ENCODE data around the gene OSM. TPM values are rescaled to one million over a fixed set of nuclear protein-coding genes. Genes with fewer than 3 reads are reported as not detected.

The OSM gene
- total RNA-seq, 4 donors from 2014 or later = 0.57 to 8.3 TPM; not detected in 2

- DNase-seq (ENCODE audit: extremely low spot score) = no peak
- peaks cover 30 to 50% (median 38%) of the 10 kb centered on the region in 4 donors for H3K4me1 ChIP-seq
- TF ChIP-seq POLR2AphosphoS5 (IDR thresholded peaks at IDR 0.05) = no peak
- TF ChIP-seq POLR2A (IDR thresholded peaks at IDR 0.05; ENCODE audit: low read depth) = no peak
- TF ChIP-seq EP300 (IDR thresholded peaks at IDR 0.05) = no peak
- TF ChIP-seq CTCF (IDR thresholded peaks at IDR 0.05) = no peak
- H3K27me3 ChIP-seq = no peaks in the 10 kb centered on the region
- intact Hi-C loops (cut with DNase I) = no loop called here
- no peaks in the 10 kb centered on the region for H3K9me3 ChIP-seq
- H3K36me3 ChIP-seq = peaks cover 53 to 96% (median 84%) of the 10 kb centered on the region in 4 donors
- no peak overlapping the region for H3K4me3 ChIP-seq
- H3K27ac ChIP-seq (replicated peaks in 1 of 4) = peak overlapping the region in 3 of 4 donors; percentile 3 to 42 (median 40)
- 100% methylated on average over 3 of the region's 9 CpGs for WGBS
Observed at GRCh38 chr22:30297991-30298701, 31.5 kb upstream of the OSM start.

GRCh38 chr22:30297276-30297990, 30.8 kb upstream of the OSM start:
- H3K27me3 ChIP-seq = no peaks in the 10 kb centered on the region

GRCh38 chr22:30296833-30297232, 30.2 kb upstream of the OSM start:
- no peak overlapping the region for H3K27ac ChIP-seq (replicated peaks in 1 of 4)
- no peaks in the 10 kb centered on the region for H3K9me3 ChIP-seq
- TF ChIP-seq EP300 (IDR thresholded peaks at IDR 0.05) (no peak), CTCF (IDR thresholded peaks at IDR 0.05) (no peak), POLR2A (IDR thresholded peaks at IDR 0.05; ENCODE audit: low read depth) (no peak), POLR2AphosphoS5 (IDR thresholded peaks at IDR 0.05) (no peak)
- H3K27me3 ChIP-seq = no peaks in the 10 kb centered on the region
- WGBS = 92% methylated on average over 3 of the region's 3 CpGs
- H3K36me3 ChIP-seq = peaks cover 55 to 100% (median 95%) of the 10 kb centered on the region in 4 donors
- DNase-seq (ENCODE audit: extremely low spot score) = no peak
- H3K4me3 ChIP-seq = no peak overlapping the region
- peaks cover 23 to 44% (median 33%) of the 10 kb centered on the region in 4 donors for H3K4me1 ChIP-seq
- intact Hi-C loops (cut with DNase I) = no loop called here

More at GRCh38 chr22:30297276-30297990, 30.8 kb upstream of the OSM start:
- H3K9me3 ChIP-seq = no peaks in the 10 kb centered on the region
- H3K36me3 ChIP-seq = peaks cover 55 to 100% (median 91%) of the 10 kb centered on the region in 4 donors
- H3K4me3 ChIP-seq = no peak overlapping the region
- H3K4me1 ChIP-seq = peaks cover 23 to 43% (median 33%) of the 10 kb centered on the region in 4 donors
- no peak for DNase-seq (ENCODE audit: extremely low spot score)
- 94% methylated on average over 11 of the region's 11 CpGs for WGBS
- no peak overlapping the region for H3K27ac ChIP-seq (replicated peaks in 1 of 4)
- TF ChIP-seq EP300 (IDR thresholded peaks at IDR 0.05) (no peak), CTCF (IDR thresholded peaks at IDR 0.05) (no peak), POLR2AphosphoS5 (IDR thresholded peaks at IDR 0.05) (no peak), POLR2A (IDR thresholded peaks at IDR 0.05; ENCODE audit: low read depth) (no peak)
- intact Hi-C loops (cut with DNase I) = no loop called here

GRCh38 chr22:30296324-30296723, 29.7 kb upstream of the OSM start:
- no peak overlapping the region for H3K4me3 ChIP-seq
- H3K4me1 ChIP-seq = peaks cover 23 to 44% (median 33%) of the 10 kb centered on the region in 4 donors
- 94% methylated on average over 4 of the region's 4 CpGs for WGBS
- H3K27ac ChIP-seq (replicated peaks in 1 of 4) = no peak overlapping the region
- TF ChIP-seq POLR2AphosphoS5 (IDR thresholded peaks at IDR 0.05) = no peak
- no peak for TF ChIP-seq POLR2A (IDR thresholded peaks at IDR 0.05; ENCODE audit: low read depth)
- no peak for TF ChIP-seq EP300 (IDR thresholded peaks at IDR 0.05)
- TF ChIP-seq CTCF (IDR thresholded peaks at IDR 0.05) = no peak
- H3K27me3 ChIP-seq = no peaks in the 10 kb centered on the region
- no peaks in the 10 kb centered on the region for H3K9me3 ChIP-seq
- intact Hi-C loops (cut with DNase I) = no loop called here
- peaks cover 55 to 96% (median 93%) of the 10 kb centered on the region in 4 donors for H3K36me3 ChIP-seq
- no peak for DNase-seq (ENCODE audit: extremely low spot score)
